ENCODE data around the gene CERS6.

Gene CERS6

DNA sequence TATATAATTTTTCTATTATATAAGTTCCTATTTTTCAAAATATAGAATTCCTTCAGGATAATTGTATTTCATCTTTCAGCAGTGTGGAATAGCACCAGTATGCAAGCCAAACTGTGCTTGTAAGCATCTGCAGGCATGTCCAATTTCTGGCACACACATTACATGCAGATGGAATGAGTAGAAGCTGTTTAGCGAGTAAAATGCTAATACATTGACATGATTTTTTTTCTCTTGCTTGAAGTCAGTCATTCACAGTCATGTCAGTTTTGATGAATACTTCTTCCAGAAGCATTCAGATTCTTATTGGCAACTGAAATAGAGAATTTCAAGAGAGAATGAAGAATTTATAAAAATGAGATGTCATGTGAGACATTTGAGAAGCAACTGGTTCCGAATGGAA is 109.4 kb downstream of the CERS6 start:
- H3K27ac ChIP-seq, result no peak overlapping the region
- TF ChIP-seq ZFX (IDR thresholded peaks at IDR 0.05), result no peak
- TF ChIP-seq, protein P1, sequence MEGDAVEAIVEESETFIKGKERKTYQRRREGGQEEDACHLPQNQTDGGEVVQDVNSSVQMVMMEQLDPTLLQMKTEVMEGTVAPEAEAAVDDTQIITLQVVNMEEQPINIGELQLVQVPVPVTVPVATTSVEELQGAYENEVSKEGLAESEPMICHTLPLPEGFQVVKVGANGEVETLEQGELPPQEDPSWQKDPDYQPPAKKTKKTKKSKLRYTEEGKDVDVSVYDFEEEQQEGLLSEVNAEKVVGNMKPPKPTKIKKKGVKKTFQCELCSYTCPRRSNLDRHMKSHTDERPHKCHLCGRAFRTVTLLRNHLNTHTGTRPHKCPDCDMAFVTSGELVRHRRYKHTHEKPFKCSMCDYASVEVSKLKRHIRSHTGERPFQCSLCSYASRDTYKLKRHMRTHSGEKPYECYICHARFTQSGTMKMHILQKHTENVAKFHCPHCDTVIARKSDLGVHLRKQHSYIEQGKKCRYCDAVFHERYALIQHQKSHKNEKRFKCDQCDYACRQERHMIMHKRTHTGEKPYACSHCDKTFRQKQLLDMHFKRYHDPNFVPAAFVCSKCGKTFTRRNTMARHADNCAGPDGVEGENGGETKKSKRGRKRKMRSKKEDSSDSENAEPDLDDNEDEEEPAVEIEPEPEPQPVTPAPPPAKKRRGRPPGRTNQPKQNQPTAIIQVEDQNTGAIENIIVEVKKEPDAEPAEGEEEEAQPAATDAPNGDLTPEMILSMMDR (conservative IDR thresholded peaks at IDR 0.05), result no peak

DNA sequence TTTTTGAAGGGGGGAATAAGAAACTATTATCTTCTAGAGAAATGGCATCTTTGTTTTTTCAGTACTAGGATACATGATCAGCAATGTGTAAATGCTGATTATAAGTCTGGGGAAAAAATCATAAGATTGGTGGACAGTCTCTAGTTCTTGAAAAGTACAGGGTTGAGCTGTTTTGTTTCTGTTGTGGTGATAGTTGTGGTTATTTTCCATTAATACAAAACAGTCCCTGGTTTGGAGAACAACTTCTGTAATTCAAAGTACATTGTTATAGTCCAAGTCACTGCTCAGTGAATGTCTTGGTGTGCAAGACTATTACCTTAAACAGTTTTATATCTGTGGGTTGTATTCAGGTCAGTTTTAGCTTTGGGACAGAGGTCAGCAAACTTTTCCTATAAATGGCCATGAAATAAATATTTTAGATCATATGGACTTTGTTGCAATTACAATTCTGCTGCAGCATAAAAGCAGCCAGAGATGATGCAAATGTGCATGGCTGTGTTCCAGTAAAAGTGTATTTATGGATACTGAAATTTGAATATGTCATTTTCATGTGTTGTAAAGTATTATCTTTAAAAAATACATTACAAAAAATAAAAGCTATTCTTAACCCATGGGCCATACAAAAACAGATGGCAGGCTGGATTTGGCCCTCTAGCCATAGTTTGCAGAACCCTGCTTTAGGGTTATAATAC is 111.0 kb downstream of the CERS6 start:
- TF ChIP-seq, protein P1 (conservative IDR thresholded peaks at IDR 0.05), result no peak
- TF ChIP-seq ZFX (IDR thresholded peaks at IDR 0.05), result no peak

DNA sequence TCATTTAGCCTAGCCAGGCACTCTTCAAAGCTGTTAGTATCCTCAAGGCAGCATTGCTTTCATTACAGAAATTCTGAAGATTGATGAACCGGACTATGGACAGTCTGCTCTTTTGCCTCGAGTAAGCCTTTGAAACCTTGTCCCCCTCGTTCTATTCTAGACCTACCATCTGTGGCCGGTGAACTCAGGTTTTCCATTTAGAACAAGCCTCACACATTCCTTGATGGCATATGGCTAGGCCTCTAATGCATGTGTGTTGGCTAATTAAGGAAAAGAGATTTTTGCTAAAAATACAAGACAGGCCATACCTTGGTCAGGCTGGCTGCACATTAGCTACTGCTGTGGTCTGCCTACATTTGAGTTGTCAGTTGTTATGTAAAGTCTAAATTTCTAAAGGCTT is 111.8 kb downstream of the CERS6 start:
- no peak overlapping the region for H3K27ac ChIP-seq
- TF ChIP-seq, protein P1 (conservative IDR thresholded peaks at IDR 0.05), result no peak
- TF ChIP-seq ZFX (IDR thresholded peaks at IDR 0.05), result no peak

More for the DNA sequence above, 111.0 kb downstream of the CERS6 start:
- H3K27ac ChIP-seq, result no peak overlapping the region

DNA sequence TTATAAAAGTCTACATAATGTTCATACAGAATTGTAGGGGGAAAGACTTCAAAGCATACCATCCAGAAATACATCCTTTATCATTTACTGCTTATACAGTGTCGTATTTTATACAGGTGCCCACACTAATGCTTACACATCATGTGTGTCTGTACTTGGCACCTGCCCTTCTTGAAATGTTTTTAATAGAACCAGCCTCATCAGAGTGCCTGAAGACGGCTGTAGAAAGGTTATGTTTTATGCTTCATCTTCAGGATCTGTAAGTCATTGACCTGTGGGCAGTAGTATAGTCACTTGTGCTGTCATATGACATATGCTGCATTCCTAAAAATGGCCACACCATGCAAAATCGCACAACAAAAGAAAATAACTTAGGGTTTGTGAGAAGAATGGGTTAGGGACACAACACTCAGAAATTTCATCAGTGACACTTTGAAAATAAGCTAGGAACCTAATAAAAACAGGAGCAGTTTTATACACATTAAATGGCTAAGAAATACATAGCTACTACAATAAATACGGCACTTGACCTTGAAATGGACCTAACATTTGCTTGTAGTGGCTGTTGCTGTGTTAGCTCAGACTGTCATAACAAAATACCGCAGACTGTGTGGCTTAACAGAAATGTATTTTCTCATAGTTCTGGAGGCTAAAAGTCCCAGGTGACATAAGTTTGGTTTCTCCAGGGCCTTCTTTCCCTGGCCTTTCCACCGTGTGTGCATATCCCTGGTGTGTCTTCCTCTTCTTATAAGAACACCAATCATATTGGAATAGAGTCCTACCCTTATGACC is 112.6 kb downstream of the CERS6 start:
- H3K27ac ChIP-seq, result no peak overlapping the region
- TF ChIP-seq, protein P1 (conservative IDR thresholded peaks at IDR 0.05), result no peak
- no peak for TF ChIP-seq ZFX (IDR thresholded peaks at IDR 0.05)

DNA sequence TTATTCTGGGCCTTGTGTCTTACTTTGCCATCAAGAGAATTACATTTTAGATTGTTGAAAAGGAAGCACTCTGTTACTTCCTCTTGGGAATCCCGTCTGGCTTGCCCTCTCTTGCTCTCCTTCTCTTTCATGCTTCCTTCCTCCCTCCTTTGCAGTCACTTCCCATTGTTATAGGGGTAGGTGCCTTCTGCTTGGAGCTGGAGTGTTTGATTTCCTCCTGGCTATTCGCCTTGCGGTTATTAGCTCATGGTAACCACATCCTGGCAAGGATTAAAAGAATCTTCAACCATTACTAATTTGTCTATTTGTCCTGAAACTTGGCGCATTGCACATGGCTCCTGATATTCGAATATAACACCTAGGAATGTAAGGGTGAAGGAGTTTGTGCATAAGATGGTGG is 115.0 kb downstream of the CERS6 start:
- no peak for TF ChIP-seq ZFX (IDR thresholded peaks at IDR 0.05)
- TF ChIP-seq, protein P1 (conservative IDR thresholded peaks at IDR 0.05), result no peak
- H3K27ac ChIP-seq, result no peak overlapping the region

DNA sequence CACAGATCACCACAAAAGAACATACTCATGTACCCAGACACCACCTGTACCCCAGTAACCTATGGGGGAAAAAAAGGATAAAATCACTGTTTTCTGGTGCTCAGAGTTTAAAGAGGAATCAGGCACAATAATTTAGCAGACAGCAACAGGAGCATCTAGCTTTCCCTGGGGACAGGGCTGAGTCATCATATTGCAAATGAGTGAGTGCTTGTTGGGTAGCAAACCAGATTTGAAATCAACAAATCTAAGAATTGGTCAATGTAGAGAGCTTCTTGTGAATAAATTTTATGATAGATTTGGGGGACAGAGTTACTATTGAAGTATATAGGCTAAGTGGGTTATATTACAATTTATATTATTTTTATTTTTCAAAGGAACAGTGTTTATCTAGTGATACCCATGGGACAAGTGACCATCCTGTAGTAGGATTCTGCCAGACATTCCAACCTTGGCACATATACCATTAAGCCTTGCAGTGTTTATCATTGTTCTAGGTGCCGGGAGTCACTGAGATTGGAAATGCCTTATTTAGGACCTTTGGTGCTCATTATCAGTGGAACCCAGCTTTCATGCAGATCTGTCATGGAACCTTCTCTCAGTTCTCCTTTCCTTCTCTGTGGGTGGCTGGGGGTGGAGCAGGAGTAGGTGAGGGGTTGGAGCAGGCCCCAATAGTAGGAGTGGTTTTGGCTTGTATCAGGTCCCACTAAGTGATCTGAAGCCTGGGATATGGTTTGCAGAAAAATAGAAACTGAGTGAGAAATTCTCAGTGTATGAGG is 117.2 kb downstream of the CERS6 start:
- TF ChIP-seq, protein P1 (conservative IDR thresholded peaks at IDR 0.05), result no peak
- no peak for TF ChIP-seq ZFX (IDR thresholded peaks at IDR 0.05)
- no peak overlapping the region for H3K27ac ChIP-seq
